ENCODE results near the gene TOM1.

Gene TOM1

GRCh38 chr22:35314161-35314942 lies 14.7 kb downstream of the TOM1 start:
- no peak for TF ChIP-seq ZFX (IDR thresholded peaks at IDR 0.05)
- no peak for TF ChIP-seq CTCF (conservative IDR thresholded peaks at IDR 0.05)
- peak overlapping the region; percentile 76 for H3K27ac ChIP-seq

- TF ChIP-seq ZFX (IDR thresholded peaks at IDR 0.05) (no peak), CTCF (conservative IDR thresholded peaks at IDR 0.05) (no peak)
- H3K27ac ChIP-seq, result peak overlapping the region; percentile 76
Measured at GRCh38 chr22:35315141-35315854, 15.6 kb downstream of the TOM1 start.

GRCh38 chr22:35315855-35316745 lies 16.4 kb downstream of the TOM1 start:
- TF ChIP-seq CTCF (conservative IDR thresholded peaks at IDR 0.05) (no peak), ZFX (IDR thresholded peaks at IDR 0.05) (no peak)
- peak overlapping the region; percentile 76 for H3K27ac ChIP-seq

- no peak for TF ChIP-seq CTCF (conservative IDR thresholded peaks at IDR 0.05)
- no peak for TF ChIP-seq ZFX (IDR thresholded peaks at IDR 0.05)
- H3K27ac ChIP-seq, result peak overlapping the region; percentile 76
Measured at GRCh38 chr22:35316751-35317150, 17.1 kb downstream of the TOM1 start.

- no peak for TF ChIP-seq ZFX (IDR thresholded peaks at IDR 0.05)
- no peak for TF ChIP-seq CTCF (conservative IDR thresholded peaks at IDR 0.05)
- H3K27ac ChIP-seq, result peak overlapping the region; percentile 76; the same call in 1 of the 2 replicates
Measured at GRCh38 chr22:35317680-35318290, 18.1 kb downstream of the TOM1 start.

GRCh38 chr22:35318346-35319215 lies 18.9 kb downstream of the TOM1 start:
- TF ChIP-seq CTCF (conservative IDR thresholded peaks at IDR 0.05), result no peak
- TF ChIP-seq ZFX (IDR thresholded peaks at IDR 0.05), result no peak
- H3K27ac ChIP-seq, result no peak overlapping the region
